Measurements from ENCODE around the gene HYAL2. TPM values are rescaled to one million over a fixed set of nuclear protein-coding genes. Genes with fewer than 3 reads are reported as not detected.
A peak's percentile ranks its signal among the peaks of the same experiment; 100 is the strongest.
"Not testable (repeated sequence)": the region's sequence is repeated elsewhere in the genome, so short reads cannot be mapped to it uniquely, and the experiment has no call there.

HYAL2 gene
- total RNA-seq, 1 experiment from 2014 or later: 35.7 TPM

- CTCF ChIA-PET: interaction anchor here (0.6 to 1.0 kb wide), 6 partner anchors 13 to 73 kb away, joined by 3 to 6 read pairs (median 4); partner anchors contain the start of genes HYAL1, HYAL3 and NAA80
- DNase-seq: peak; percentile 74
- H3K4me3 Mint-ChIP-seq (ENCODE audit: low read depth, unreplicated experiment): peak overlapping the region; percentile 56
- H3K4me1 Mint-ChIP-seq (ENCODE audit: low read depth, unreplicated experiment): peaks cover 28% of the 10 kb centered on the region
- peak overlapping the region; percentile 89 for H3K27ac Mint-ChIP-seq (ENCODE audit: unreplicated experiment)
- peaks cover 36% of the 10 kb centered on the region for H3K36me3 Mint-ChIP-seq (ENCODE audit: insufficient read depth, unreplicated experiment)
- intact Hi-C loops (cut with micrococcal nuclease; ENCODE audit: unreplicated experiment): no loop called here
- TSS peak; percentile 73 for BruUV-seq (replicated peaks)
- no peaks in the 10 kb centered on the region for H3K9me3 Mint-ChIP-seq (ENCODE audit: low read depth, unreplicated experiment)
- TF ChIP-seq CTCF (IDR thresholded peaks at IDR 0.05; ENCODE audit: unreplicated experiment): no peak
- no peaks in the 10 kb centered on the region for H3K27me3 Mint-ChIP-seq (ENCODE audit: unreplicated experiment)
These were observed 5.2 kb downstream of the HYAL2 start for GRCh38 chr3:50317300-50317699.

DNA sequence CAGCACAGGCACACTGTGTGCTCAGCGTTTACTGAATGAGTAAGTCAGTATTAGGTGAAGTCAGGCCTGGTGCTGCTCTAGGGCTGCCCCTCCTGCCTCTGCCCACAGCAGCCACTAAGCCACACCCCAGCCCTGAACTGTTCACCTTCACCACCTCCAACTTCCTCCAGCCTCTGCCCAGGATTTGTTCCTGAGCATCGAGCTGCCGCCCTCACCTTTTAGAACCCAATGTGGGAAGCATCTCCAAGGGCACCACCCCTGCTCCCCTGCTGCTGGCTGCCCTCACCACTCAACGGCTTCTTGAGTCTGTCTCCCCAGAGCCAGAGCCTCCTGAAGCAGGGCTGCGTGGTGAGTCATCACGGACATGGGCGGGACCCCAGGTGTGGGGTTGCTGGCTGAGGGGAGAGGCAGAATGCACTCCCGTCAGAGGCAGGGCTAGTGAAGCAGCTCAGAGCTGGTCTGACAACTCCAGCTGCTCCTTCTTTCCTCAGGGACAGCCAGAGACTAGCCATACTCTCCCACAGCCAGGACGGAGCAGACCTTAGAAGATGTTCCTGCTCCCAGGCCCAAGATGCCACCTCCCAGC lies 5.8 kb downstream of the HYAL2 start:
- Mint-ChIP-seq H3K4me1 (ENCODE audit: low read depth, unreplicated experiment) (peaks cover 28% of the 10 kb centered on the region), H3K27me3 (ENCODE audit: unreplicated experiment) (no peaks in the 10 kb centered on the region), H3K36me3 (ENCODE audit: insufficient read depth, unreplicated experiment) (peaks cover 36% of the 10 kb centered on the region), H3K4me3 (ENCODE audit: low read depth, unreplicated experiment) (peak overlapping the region; percentile 56), H3K27ac (ENCODE audit: unreplicated experiment) (peak overlapping the region; percentile 89), H3K9me3 (ENCODE audit: low read depth, unreplicated experiment) (no peaks in the 10 kb centered on the region)
- CTCF ChIA-PET: interaction anchor here (0.6 to 1.0 kb wide), 7 partner anchors 12 to 73 kb away, joined by 3 to 6 read pairs (median 4); partner anchors contain the start of genes HYAL1, HYAL3 and NAA80
- intact Hi-C loops (cut with micrococcal nuclease; ENCODE audit: unreplicated experiment): no loop called here
- peak; percentile 96 for DNase-seq
- TF ChIP-seq CTCF (IDR thresholded peaks at IDR 0.05; ENCODE audit: unreplicated experiment): no peak
- no TSS peak for BruUV-seq (replicated peaks)

- DNase-seq: no peak
- Mint-ChIP-seq H3K4me1 (ENCODE audit: low read depth, unreplicated experiment) (peaks cover 28% of the 10 kb centered on the region), H3K27ac (ENCODE audit: unreplicated experiment) (peak overlapping the region; percentile 79), H3K36me3 (ENCODE audit: insufficient read depth, unreplicated experiment) (peaks cover 20% of the 10 kb centered on the region), H3K4me3 (ENCODE audit: low read depth, unreplicated experiment) (no peak overlapping the region), H3K9me3 (ENCODE audit: low read depth, unreplicated experiment) (no peaks in the 10 kb centered on the region), H3K27me3 (ENCODE audit: unreplicated experiment) (no peaks in the 10 kb centered on the region)
- BruUV-seq (replicated peaks): no TSS peak
- TF ChIP-seq CTCF (IDR thresholded peaks at IDR 0.05; ENCODE audit: unreplicated experiment): no peak
- CTCF ChIA-PET: no interaction called here
- intact Hi-C loops (cut with micrococcal nuclease; ENCODE audit: unreplicated experiment): no loop called here
These were observed 7.7 kb downstream of the HYAL2 start for GRCh38 chr3:50314816-50315215.

DNA sequence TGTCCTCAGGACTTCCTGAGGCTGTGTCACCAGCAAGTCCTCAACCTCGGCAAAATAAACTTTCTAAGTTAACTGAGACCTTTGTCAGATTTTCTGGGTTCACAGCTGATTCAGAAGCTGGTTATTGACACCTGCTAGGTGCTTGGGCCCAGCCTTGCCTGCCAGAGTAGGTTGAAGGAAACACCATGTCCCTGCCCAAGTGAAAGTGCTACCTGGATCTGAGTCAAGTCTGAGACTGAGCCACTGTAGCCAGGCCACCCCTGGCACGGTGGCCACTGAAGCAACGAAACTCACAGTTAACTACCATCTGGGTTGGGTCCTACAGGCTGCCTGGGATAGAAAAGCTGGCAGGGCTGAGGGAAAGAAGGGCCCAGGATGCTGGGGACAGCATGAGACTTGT lies 8.2 kb downstream of the HYAL2 start:
- Mint-ChIP-seq H3K27ac (ENCODE audit: unreplicated experiment) (no peak overlapping the region), H3K36me3 (ENCODE audit: insufficient read depth, unreplicated experiment) (peaks cover 20% of the 10 kb centered on the region), H3K4me1 (ENCODE audit: low read depth, unreplicated experiment) (peaks cover 28% of the 10 kb centered on the region), H3K9me3 (ENCODE audit: low read depth, unreplicated experiment) (no peaks in the 10 kb centered on the region), H3K27me3 (ENCODE audit: unreplicated experiment) (no peaks in the 10 kb centered on the region), H3K4me3 (ENCODE audit: low read depth, unreplicated experiment) (no peak overlapping the region)
- no peak for DNase-seq
- no TSS peak for BruUV-seq (replicated peaks)
- CTCF ChIA-PET: interaction anchor here (1.1 kb wide), 1 partner anchor 22 kb away, joined by 3 read pairs; no protein-coding TSS in a partner anchor
- intact Hi-C loops (cut with micrococcal nuclease; ENCODE audit: unreplicated experiment): no loop called here
- TF ChIP-seq CTCF (IDR thresholded peaks at IDR 0.05; ENCODE audit: unreplicated experiment): no peak

GRCh38 chr3:50312041-50312440 lies 10.5 kb downstream of the HYAL2 start:
- intact Hi-C loops (cut with micrococcal nuclease; ENCODE audit: unreplicated experiment); H3K36me3 Mint-ChIP-seq (ENCODE audit: insufficient read depth, unreplicated experiment); H3K27me3 Mint-ChIP-seq (ENCODE audit: unreplicated experiment); DNase-seq; H3K4me3 Mint-ChIP-seq (ENCODE audit: low read depth, unreplicated experiment); CTCF ChIA-PET; BruUV-seq (replicated peaks); H3K27ac Mint-ChIP-seq (ENCODE audit: unreplicated experiment); H3K9me3 Mint-ChIP-seq (ENCODE audit: low read depth, unreplicated experiment): not testable (repeated sequence)
- H3K4me1 Mint-ChIP-seq (ENCODE audit: low read depth, unreplicated experiment): peaks cover 27% of the 10 kb centered on the region

Measured in Calu3 (cell line).